Testis (tissue), 3 donors: ENCODE results near the gene DOCK7. TPM values are rescaled to one million over a fixed set of nuclear protein-coding genes. Genes with fewer than 3 reads are reported as not detected.

Source experiments
- DNase-seq: peaks from one replicate; pipeline ENCODE4 v3.0.0-alpha.2; 2019
- H3K27ac ChIP-seq, 2 donors: fragments of 200-600 bp; sonication (generic); one replicate each; pipeline ENCODE4 v1.5.1; 2019
- H3K27me3 ChIP-seq: fragments of 200-600 bp; sonication (generic); one replicate; pipeline ENCODE4 v1.5.1; 2019
- H3K36me3 ChIP-seq: fragments of 200-600 bp; sonication (generic); one replicate; pipeline ENCODE4 v1.5.1; 2017; ENCODE audit warnings: low read depth; ENCODE audit errors: missing control alignments
- H3K4me1 ChIP-seq: fragments of 200-600 bp; sonication (generic); one replicate; pipeline ENCODE4 v1.5.1; 2019
- H3K4me3 ChIP-seq, 2 donors: fragments of 200-600 bp; sonication (generic); one replicate each; pipeline ENCODE4 v1.5.1; 2017 to 2019
- H3K9me3 ChIP-seq: fragments of 200-600 bp; sonication (generic); one replicate; pipeline ENCODE4 v1.5.1; 2017
- CTCF ChIP-seq, 3 experiments: fragments of 450-650 bp in 2 of 3; fragments of 200-600 bp in 1 of 3; sonication (generic) in 1 of 3; IDR thresholded peaks; one replicate each; pipeline ENCODE4 v1.5.1; 2016 to 2019; ENCODE audit warnings: antibody characterized with exemption in 3 of 3, mild to moderate bottlenecking in 2 of 3, moderate library complexity in 1 of 3
- POLR2A ChIP-seq: fragments of 450-650 bp; IDR thresholded peaks from one replicate; pipeline ENCODE4 v1.6.1; 2017; ENCODE audit warnings: antibody characterized with exemption, mild to moderate bottlenecking, moderate library complexity
- WGBS, 2 donors: methylation state at CpG; one replicate each; pipeline ENCODE4 v1.1.5; 2018; 5-methylcytosine and 5-hydroxymethylcytosine counted together
- intact Hi-C: fragments of 100-400 bp; cut with DNase I; formaldehyde crosslinking; loops from one replicate; pipeline ENCODE4 v1.15.1; 2023; ENCODE audit warnings: low total_unique reads
- polyA plus RNA-seq: library from polyadenylated mRNA; stranded (reverse); fragments of 350-450 nt; fragmentation: Illumina TruSeq; extraction: RNeasy Lipid Tissue Mini Kit (QIAGEN cat#74804); gene quantifications from one replicate; pipeline ENCODE4 v1.2.3, GENCODE V29; 2014; ENCODE audit warnings: low read depth, low replicate concordance; ENCODE audit not compliant: insufficient read depth
- total RNA-seq, 2 donors: library from RNA; depleted of rRNA; stranded (reverse); fragments of >200 nt; gene quantifications; one replicate each; pipeline ENCODE4 v1.2.3, GENCODE V29; 2016

The DOCK7 gene
- total and polyA plus RNA-seq, 3 donors from 2014 or later, result 42.2 to 122 (median 94.3) TPM

DNA sequence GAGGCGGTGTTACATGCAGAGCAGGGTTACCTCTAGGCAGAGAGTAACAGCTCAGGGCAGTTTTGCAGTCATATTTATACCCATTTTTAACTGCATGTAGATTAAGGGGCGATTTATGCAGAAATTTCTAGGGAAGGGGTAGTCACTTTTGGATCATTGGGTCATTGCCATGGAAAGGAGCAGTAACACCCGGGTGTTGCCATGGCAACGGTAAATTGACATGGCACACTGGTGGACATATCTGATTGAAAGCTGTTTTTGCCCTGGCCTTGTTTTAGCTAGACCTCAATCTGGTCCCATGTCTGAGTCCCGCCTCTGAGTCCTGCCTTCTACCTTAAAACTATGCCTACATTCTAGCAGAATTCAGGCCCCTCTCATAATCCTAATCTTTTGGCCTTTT lies 263.1 kb downstream of the DOCK7 start:
- intact Hi-C loops, result no loop called here
- Histone ChIP-seq H3K4me3 (no peak overlapping the region), H3K27me3 (no peaks in the 10 kb centered on the region), H3K4me1 (no peaks in the 10 kb centered on the region), H3K9me3 (no peaks in the 10 kb centered on the region), H3K36me3 (no peaks in the 10 kb centered on the region), H3K27ac (no peak overlapping the region)
- DNase-seq, result no peak
- WGBS, 2 donors, result 73 to 74% methylated on average over 5 of the region's 5 CpGs
- TF ChIP-seq CTCF (IDR thresholded peaks at IDR 0.05), result no peak
- TF ChIP-seq POLR2A, result no peak

GRCh38 chr1:62424411-62424810 lies 263.8 kb downstream of the DOCK7 start:
- intact Hi-C loops, result no loop called here
- no peaks in the 10 kb centered on the region for H3K4me1 ChIP-seq
- no peaks in the 10 kb centered on the region for H3K9me3 ChIP-seq
- H3K4me3 ChIP-seq, result peak overlapping the region in 1 of 2 donors; percentile 9
- no peaks in the 10 kb centered on the region for H3K27me3 ChIP-seq
- H3K27ac ChIP-seq, result no peak overlapping the region
- no peak for DNase-seq
- WGBS, 2 donors, result 54 to 59% methylated on average over 4 of the region's 4 CpGs
- H3K36me3 ChIP-seq, result no peaks in the 10 kb centered on the region
- TF ChIP-seq POLR2A (no peak), CTCF (IDR thresholded peaks at IDR 0.05) (no peak)

- Histone ChIP-seq H3K36me3 (no peaks in the 10 kb centered on the region), H3K9me3 (no peaks in the 10 kb centered on the region), H3K4me3 (peak overlapping the region; percentile 1 to 9), H3K27ac (no peak overlapping the region), H3K27me3 (no peaks in the 10 kb centered on the region), H3K4me1 (no peaks in the 10 kb centered on the region)
- WGBS, 2 donors, result 67 to 80% methylated on average over 14 of the region's 14 CpGs
- intact Hi-C loops, result no loop called here
- TF ChIP-seq POLR2A (no peak), CTCF (IDR thresholded peaks at IDR 0.05) (no peak)
- peak; percentile 42 for DNase-seq
Observed at GRCh38 chr1:62423580-62424242, 264.5 kb downstream of the DOCK7 start.

- H3K9me3 ChIP-seq, result no peaks in the 10 kb centered on the region
- no peak for TF ChIP-seq CTCF (IDR thresholded peaks at IDR 0.05)
- TF ChIP-seq POLR2A, result no peak
- H3K27me3 ChIP-seq, result no peaks in the 10 kb centered on the region
- no peaks in the 10 kb centered on the region for H3K36me3 ChIP-seq
- no peak for DNase-seq
- H3K27ac ChIP-seq, result no peak overlapping the region
- no peaks in the 10 kb centered on the region for H3K4me1 ChIP-seq
- intact Hi-C loops, result no loop called here
- WGBS, 2 donors, result 84 to 93% methylated on average over 1 of the region's 1 CpG
- H3K4me3 ChIP-seq, result no peak overlapping the region
Observed at GRCh38 chr1:62420214-62420613, 268.0 kb downstream of the DOCK7 start.
